Neural progenitor cell (in vitro differentiated cells): ENCODE measurements around the gene TNIP1. TPM values are rescaled to one million over a fixed set of nuclear protein-coding genes. Genes with fewer than 3 reads are reported as not detected.

ENCODE experiments used
- DNase-seq: peaks from one replicate; pipeline ENCODE4 v3.0.0-alpha.2; 2016; ENCODE audit warnings: low spot score
- H2AFZ ChIP-seq: fragments of 200-600 bp; sonication (generic); replicated peaks from 2 replicates; pipeline ENCODE4 v1.6.1; 2016; ENCODE audit warnings: antibody characterized with exemption
- H3F3A ChIP-seq: fragments of 200-600 bp; sonication (generic); 2 replicates; pipeline ENCODE4 v1.6.1; 2016; ENCODE audit warnings: antibody characterized with exemption, low read depth
- H3K27ac ChIP-seq: fragments of 200-600 bp; sonication (generic); 2 replicates; pipeline ENCODE4 v1.5.1; 2016; ENCODE audit warnings: mild to moderate bottlenecking
- H3K27me3 ChIP-seq: fragments of 200-600 bp; sonication (generic); 2 replicates; pipeline ENCODE4 v1.6.1; 2016; ENCODE audit warnings: mild to moderate bottlenecking, moderate library complexity
- H3K36me3 ChIP-seq: fragments of 200-600 bp; sonication (generic); 2 replicates; pipeline ENCODE4 v1.5.1; 2016
- H3K4me1 ChIP-seq: fragments of 200-600 bp; sonication (generic); 2 replicates; pipeline ENCODE4 v1.6.1; 2016; ENCODE audit warnings: mixed run types
- H3K4me2 ChIP-seq: fragments of 200-600 bp; sonication (generic); 2 replicates; pipeline ENCODE4 v1.6.1; 2016
- H3K4me3 ChIP-seq: fragments of 200-600 bp; sonication (generic); 2 replicates; pipeline ENCODE4 v1.5.1; 2016
- H3K79me2 ChIP-seq: fragments of 200-600 bp; sonication (generic); 2 replicates; pipeline ENCODE4 v1.6.1; 2016; ENCODE audit warnings: low read depth
- H3K9ac ChIP-seq: fragments of 200-600 bp; sonication (generic); 2 replicates; pipeline ENCODE4 v1.6.1; 2016
- H3K9me3 ChIP-seq: fragments of 200-600 bp; sonication (generic); 2 replicates; pipeline ENCODE4 v1.5.1; 2016; ENCODE audit warnings: low read depth
- H4K20me1 ChIP-seq: fragments of 200-600 bp; sonication (generic); 2 replicates; pipeline ENCODE4 v1.6.1; 2016; ENCODE audit warnings: low read depth
- H3K27ac Mint-ChIP-seq: 3 replicates; pipeline ENCODE4 v1.8.0; 2021; ENCODE audit warnings: mixed read lengths
- H3K27me3 Mint-ChIP-seq: 2 replicates; pipeline ENCODE4 v1.8.0; 2022; ENCODE audit warnings: low read depth, mild to moderate bottlenecking, inconsistent platforms, moderate library complexity, mixed read lengths; ENCODE audit not compliant: insufficient read depth
- H3K36me3 Mint-ChIP-seq: 3 replicates; pipeline ENCODE4 v1.8.0; 2021; ENCODE audit warnings: mixed read lengths
- H3K4me1 Mint-ChIP-seq: 3 replicates; pipeline ENCODE4 v1.8.0; 2021; ENCODE audit warnings: mixed read lengths
- H3K4me3 Mint-ChIP-seq: 3 replicates; pipeline ENCODE4 v1.8.0; 2021; ENCODE audit warnings: mild to moderate bottlenecking, moderate library complexity, mixed read lengths
- H3K9me3 Mint-ChIP-seq: 3 replicates; pipeline ENCODE4 v1.8.0; 2020; ENCODE audit warnings: mixed read lengths
- CTCF ChIP-seq: fragments of 200-600 bp; sonication (generic); IDR thresholded peaks from 2 replicates; pipeline ENCODE4 v1.5.1; 2017; ENCODE audit warnings: antibody characterized with exemption, mild to moderate bottlenecking
- EZH2 ChIP-seq: fragments of 200-600 bp; sonication (generic); IDR thresholded peaks from 2 replicates; pipeline ENCODE4 v1.6.1; 2017; ENCODE audit warnings: antibody characterized with exemption, mild to moderate bottlenecking, moderate library complexity
- EZH2phosphoT487 ChIP-seq: fragments of 200-600 bp; sonication (generic); IDR thresholded peaks from 2 replicates; pipeline ENCODE4 v1.6.1; 2017; ENCODE audit warnings: antibody characterized with exemption
- total RNA-seq: library from RNA; depleted of rRNA; stranded (reverse); fragments of >200 nt; gene quantifications from 2 replicates; pipeline ENCODE4 v1.2.3, GENCODE V29; 2015; ENCODE audit warnings: low replicate concordance

Gene TNIP1
- total RNA-seq, 1 donor from 2014 or later: 33.5 TPM

- H3K4me3 Mint-ChIP-seq: no peak overlapping the region
- no peak overlapping the region for H3K9ac ChIP-seq
Observed at GRCh38 chr5:151097820-151098767, 17.3 kb upstream of the TNIP1 start.

GRCh38 chr5:151097061-151097460 is 16.2 kb upstream of the TNIP1 start:
- peaks cover 16% of the 10 kb centered on the region for H3K36me3 Mint-ChIP-seq
- Histone ChIP-seq H3K79me2 (no peaks in the 10 kb centered on the region), H3K4me1 (peaks cover 5% of the 10 kb centered on the region), H3K27ac (no peak overlapping the region), H2AFZ (no peak overlapping the region), H3K4me2 (no peak overlapping the region), H4K20me1 (no peaks in the 10 kb centered on the region), H3K27me3 (no peaks in the 10 kb centered on the region), H3K9me3 (no peaks in the 10 kb centered on the region), H3K9ac (no peak overlapping the region), H3K36me3 (no peaks in the 10 kb centered on the region), H3F3A (no peaks in the 10 kb centered on the region), H3K4me3 (no peak overlapping the region)
- DNase-seq: no peak
- H3K27ac Mint-ChIP-seq: no peak overlapping the region
- no peak for TF ChIP-seq CTCF
- TF ChIP-seq EZH2phosphoT487: no peak
- no peak for TF ChIP-seq EZH2
- H3K9me3 Mint-ChIP-seq: no peaks in the 10 kb centered on the region
- H3K4me3 Mint-ChIP-seq: no peak overlapping the region
- H3K4me1 Mint-ChIP-seq: peaks cover 22% of the 10 kb centered on the region
- peaks cover 10% of the 10 kb centered on the region for H3K27me3 Mint-ChIP-seq

More at GRCh38 chr5:151097820-151098767, 17.3 kb upstream of the TNIP1 start:
- no peak for DNase-seq
- no peak overlapping the region for H3K4me2 ChIP-seq
- H4K20me1 ChIP-seq: no peaks in the 10 kb centered on the region
- H3K79me2 ChIP-seq: no peaks in the 10 kb centered on the region
- Mint-ChIP-seq H3K27ac (peak overlapping the region; percentile 10), H3K9me3 (no peaks in the 10 kb centered on the region), H3K27me3 (peaks cover 10% of the 10 kb centered on the region), H3K36me3 (peaks cover 16% of the 10 kb centered on the region), H3K4me1 (peaks cover 22% of the 10 kb centered on the region)
- H2AFZ ChIP-seq: no peak overlapping the region
- no peaks in the 10 kb centered on the region for H3K27me3 ChIP-seq
- H3F3A ChIP-seq: no peaks in the 10 kb centered on the region
- H3K4me1 ChIP-seq: peaks cover 5% of the 10 kb centered on the region
- TF ChIP-seq EZH2phosphoT487 (no peak), EZH2 (no peak), CTCF (no peak)
- H3K9me3 ChIP-seq: no peaks in the 10 kb centered on the region
- H3K4me3 ChIP-seq: no peak overlapping the region
- H3K36me3 ChIP-seq: no peaks in the 10 kb centered on the region
- no peak overlapping the region for H3K27ac ChIP-seq

GRCh38 chr5:151096001-151096373 is 15.2 kb upstream of the TNIP1 start:
- Mint-ChIP-seq H3K36me3 (peaks cover 10% of the 10 kb centered on the region), H3K27me3 (peaks cover 10% of the 10 kb centered on the region), H3K27ac (peak overlapping the region; percentile 85), H3K4me3 (no peak overlapping the region), H3K9me3 (no peaks in the 10 kb centered on the region), H3K4me1 (peaks cover 22% of the 10 kb centered on the region)
- Histone ChIP-seq H3K9ac (no peak overlapping the region), H3K4me3 (no peak overlapping the region), H3K36me3 (no peaks in the 10 kb centered on the region), H3K4me1 (peaks cover 5% of the 10 kb centered on the region), H2AFZ (no peak overlapping the region), H3K9me3 (no peaks in the 10 kb centered on the region), H3K27me3 (no peaks in the 10 kb centered on the region), H3K4me2 (no peak overlapping the region), H4K20me1 (no peaks in the 10 kb centered on the region), H3F3A (no peaks in the 10 kb centered on the region), H3K79me2 (no peaks in the 10 kb centered on the region), H3K27ac (no peak overlapping the region)
- no peak for DNase-seq
- no peak for TF ChIP-seq EZH2
- TF ChIP-seq CTCF: no peak
- TF ChIP-seq EZH2phosphoT487: no peak
